KOPT-K1 (cell line): ENCODE results near the gene AGXT.

ENCODE experiments used
- H3K27ac ChIP-seq: fragments of 200-600 bp; sonication (generic); 2 replicates; pipeline ENCODE4 v1.5.1; 2016; ENCODE audit warnings: antibody characterized with exemption, mild to moderate bottlenecking, low read depth, low read length; ENCODE audit not compliant: poor library complexity, severe bottlenecking
- H3K36me3 ChIP-seq: fragments of 200-600 bp; sonication (generic); 2 replicates; pipeline ENCODE4 v1.5.1; 2017; ENCODE audit warnings: antibody characterized with exemption, mild to moderate bottlenecking, low read length, moderate library complexity; ENCODE audit not compliant: insufficient read depth
- H3K9me3 ChIP-seq: fragments of 200-600 bp; sonication (generic); 2 replicates; pipeline ENCODE4 v1.5.1; 2017; ENCODE audit warnings: antibody characterized with exemption, low read length, mild to moderate bottlenecking; ENCODE audit not compliant: insufficient read depth, poor library complexity, severe bottlenecking

AGXT gene

GRCh38 chr2:240884745-240885144, 16.1 kb downstream of the AGXT start:
- Histone ChIP-seq H3K36me3 (no peaks in the 10 kb centered on the region), H3K9me3 (no peaks in the 10 kb centered on the region), H3K27ac (no peak overlapping the region)

DNA sequence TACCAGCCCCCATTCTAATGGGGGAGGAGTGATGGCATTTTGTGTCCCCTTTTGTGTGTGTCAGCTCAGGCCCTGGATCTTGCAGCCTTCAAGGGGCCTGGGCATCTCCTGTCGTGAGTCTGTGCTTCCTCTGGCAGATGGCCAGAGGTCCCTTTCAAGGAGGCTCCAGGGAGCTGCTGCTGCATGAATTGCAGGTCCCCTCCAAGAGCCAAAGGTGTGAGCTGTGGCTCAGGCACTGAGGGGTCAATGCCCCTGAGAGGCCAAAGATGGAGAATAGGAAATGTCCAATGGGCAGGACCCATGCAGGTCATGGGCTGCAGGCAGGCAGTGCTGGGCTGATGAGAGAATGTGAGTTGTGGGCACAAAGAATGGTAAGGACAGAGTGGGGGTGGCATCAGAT, 16.9 kb downstream of the AGXT start:
- Histone ChIP-seq H3K36me3 (no peaks in the 10 kb centered on the region), H3K9me3 (no peaks in the 10 kb centered on the region), H3K27ac (no peak overlapping the region)

DNA sequence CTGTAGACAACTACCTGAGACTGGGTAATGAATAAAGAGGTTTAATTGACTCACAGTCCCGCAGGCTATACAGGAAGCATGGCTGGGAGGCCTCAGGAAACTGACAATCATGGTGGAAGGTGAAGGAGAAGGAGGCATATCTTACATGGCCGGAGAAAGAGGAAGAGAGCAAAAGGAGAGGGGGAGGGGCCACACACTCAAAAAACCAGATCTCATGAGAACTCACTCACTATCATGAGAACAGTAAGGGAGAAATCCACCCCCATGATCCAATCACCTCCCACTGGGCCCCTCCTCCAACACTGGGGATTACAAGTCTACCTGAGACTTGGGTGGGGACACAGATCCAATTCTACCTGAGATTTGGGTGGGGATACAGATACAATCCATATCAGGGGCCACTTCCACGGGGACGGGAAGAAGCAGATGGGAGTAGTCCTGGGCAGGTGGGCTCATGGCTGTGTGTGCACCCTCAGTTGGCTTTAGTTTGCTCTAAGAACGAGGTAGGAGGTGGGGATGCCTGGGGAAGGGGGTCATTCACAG, 17.5 kb downstream of the AGXT start:
- H3K9me3 ChIP-seq, result no peaks in the 10 kb centered on the region
- no peak overlapping the region for H3K27ac ChIP-seq
- no peaks in the 10 kb centered on the region for H3K36me3 ChIP-seq

- no peak overlapping the region for H3K27ac ChIP-seq
- H3K36me3 ChIP-seq, result no peaks in the 10 kb centered on the region
- no peaks in the 10 kb centered on the region for H3K9me3 ChIP-seq
These were observed 18.3 kb downstream of the AGXT start for GRCh38 chr2:240886678-240887609.

- Histone ChIP-seq H3K27ac (no peak overlapping the region), H3K9me3 (no peaks in the 10 kb centered on the region)
These were observed 19.0 kb downstream of the AGXT start for GRCh38 chr2:240887631-240888030.

DNA sequence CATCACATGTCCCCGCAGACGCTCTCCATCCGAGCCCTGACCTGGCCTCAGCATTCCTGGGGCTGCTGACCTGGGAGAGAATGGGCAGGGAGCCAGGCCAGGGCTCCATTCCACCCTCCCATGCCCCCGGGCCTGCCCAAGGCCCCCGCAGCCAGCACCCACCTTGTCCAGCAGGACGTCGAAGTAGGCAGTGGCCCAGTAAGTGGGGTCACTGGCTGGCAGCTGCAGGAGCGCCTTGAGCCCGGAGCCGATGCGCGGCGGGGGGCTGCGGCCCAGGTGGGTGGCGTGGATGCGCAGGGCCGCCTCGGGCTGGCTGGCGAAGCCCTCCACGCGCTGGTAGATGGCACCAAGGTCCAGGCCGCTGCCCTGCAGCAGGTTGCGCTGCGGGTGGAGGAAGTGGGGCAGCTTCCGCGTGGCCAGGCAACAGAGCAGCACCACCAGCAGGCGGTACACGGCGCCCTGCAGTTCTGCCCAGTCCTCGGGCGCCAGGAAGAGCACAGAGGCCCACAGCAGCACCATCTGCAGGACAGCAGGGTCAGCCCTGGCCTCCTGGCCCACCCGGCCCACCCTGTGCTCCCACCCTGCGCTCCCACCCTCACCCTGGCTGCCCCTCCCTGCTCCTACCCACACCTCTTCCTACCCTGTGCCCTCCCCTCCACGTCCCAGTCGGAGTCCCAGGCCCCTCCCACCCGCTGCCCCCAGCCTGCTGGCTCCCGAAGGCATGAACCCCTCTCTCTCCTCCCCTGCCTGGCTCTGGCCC, 19.7 kb downstream of the AGXT start:
- Histone ChIP-seq H3K36me3 (no peaks in the 10 kb centered on the region), H3K27ac (no peak overlapping the region), H3K9me3 (no peaks in the 10 kb centered on the region)

More at GRCh38 chr2:240887631-240888030, 19.0 kb downstream of the AGXT start:
- no peaks in the 10 kb centered on the region for H3K36me3 ChIP-seq

- H3K27ac ChIP-seq, result no peak overlapping the region
- H3K9me3 ChIP-seq, result no peaks in the 10 kb centered on the region
- H3K36me3 ChIP-seq, result no peaks in the 10 kb centered on the region
These were observed 20.4 kb downstream of the AGXT start for GRCh38 chr2:240888890-240889573.

- Histone ChIP-seq H3K27ac (no peak overlapping the region), H3K9me3 (no peaks in the 10 kb centered on the region), H3K36me3 (no peaks in the 10 kb centered on the region)
These were observed 21.3 kb downstream of the AGXT start for GRCh38 chr2:240889601-240890560.

GRCh38 chr2:240890691-240891090, 22.1 kb downstream of the AGXT start:
- Histone ChIP-seq H3K36me3 (no peaks in the 10 kb centered on the region), H3K9me3 (no peaks in the 10 kb centered on the region), H3K27ac (no peak overlapping the region)

DNA sequence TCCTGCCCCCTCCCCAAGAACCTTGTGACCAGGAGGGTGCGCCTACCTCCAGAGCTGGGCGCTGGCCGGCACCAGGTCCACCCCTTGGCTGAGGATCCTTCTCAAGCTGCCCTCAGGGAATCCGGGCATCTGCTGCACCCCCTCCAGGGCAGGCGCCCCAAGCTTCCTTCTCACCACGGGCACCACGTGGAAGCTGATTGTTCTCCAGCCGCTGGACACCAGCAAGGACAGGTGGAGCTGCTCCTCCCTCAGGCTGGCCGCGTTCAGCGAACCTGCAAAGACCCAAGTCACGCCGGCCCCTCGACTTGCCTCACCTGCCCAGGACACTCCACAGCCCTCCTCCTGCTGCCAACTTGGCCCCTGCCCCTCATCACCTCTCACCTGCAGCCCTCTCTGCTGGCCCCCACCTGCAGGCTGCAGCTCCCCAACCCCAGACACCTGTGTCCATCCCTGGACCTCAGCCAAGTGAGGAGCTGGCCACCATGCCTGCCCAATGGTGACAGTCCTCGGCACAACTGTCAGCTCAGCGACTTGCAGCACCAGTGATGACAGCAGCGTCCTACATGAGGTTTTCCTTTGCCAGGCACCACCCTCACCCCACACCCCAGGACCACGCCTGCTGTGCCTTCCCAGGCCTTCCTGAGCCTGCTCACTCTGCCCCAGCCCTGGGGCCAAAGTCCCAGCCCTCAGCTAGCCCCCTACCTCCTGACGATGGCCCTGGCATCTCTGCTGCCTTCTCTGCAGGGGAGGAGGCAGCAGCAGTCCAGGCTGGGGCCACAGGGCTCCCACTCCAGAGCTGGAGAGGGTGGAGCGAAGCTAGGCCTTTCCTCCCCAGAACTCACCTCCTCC, 23.1 kb downstream of the AGXT start:
- Histone ChIP-seq H3K9me3 (no peaks in the 10 kb centered on the region), H3K36me3 (no peaks in the 10 kb centered on the region), H3K27ac (no peak overlapping the region)

DNA sequence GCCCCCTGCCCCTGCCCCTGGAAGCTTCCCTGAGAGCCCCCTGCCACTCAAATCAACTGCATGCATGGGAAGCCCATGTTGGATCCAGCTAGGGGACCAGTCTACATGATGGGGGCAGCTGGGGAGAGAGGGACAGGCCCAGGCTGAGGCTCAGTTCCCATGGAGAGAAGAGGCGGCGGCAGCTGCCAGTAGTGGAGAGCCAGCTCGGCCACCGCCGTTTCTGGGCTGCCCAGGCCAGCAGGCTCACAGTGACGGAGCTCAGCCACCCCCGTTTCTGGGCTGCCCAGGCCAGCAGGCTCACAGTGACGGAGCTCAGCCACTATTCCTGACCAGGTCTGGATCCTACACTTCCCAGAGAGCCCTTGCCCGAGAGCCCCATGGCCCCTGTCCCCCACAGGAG, 23.7 kb downstream of the AGXT start:
- Histone ChIP-seq H3K9me3 (no peaks in the 10 kb centered on the region), H3K36me3 (no peaks in the 10 kb centered on the region), H3K27ac (no peak overlapping the region)

DNA sequence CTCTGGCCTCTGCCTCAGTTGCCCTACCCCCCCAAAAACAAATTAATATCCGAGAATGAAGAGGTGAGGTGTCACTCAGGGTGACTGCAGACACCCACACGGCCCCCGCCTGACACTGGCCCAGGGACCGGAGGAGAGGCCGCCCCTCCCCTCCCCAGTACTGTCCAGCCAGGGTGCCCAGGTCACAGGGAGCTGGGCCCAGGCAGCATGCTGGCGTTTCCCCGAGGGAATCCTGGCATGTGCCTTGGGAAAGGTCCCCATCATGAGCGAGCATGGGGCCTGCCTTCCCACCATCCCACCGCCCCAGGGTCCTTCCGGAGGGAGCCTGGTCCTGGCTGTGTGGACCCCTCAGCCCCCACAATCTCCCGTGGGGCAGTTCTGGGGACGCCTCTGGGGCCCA, 24.3 kb downstream of the AGXT start:
- no peak overlapping the region for H3K27ac ChIP-seq

DNA sequence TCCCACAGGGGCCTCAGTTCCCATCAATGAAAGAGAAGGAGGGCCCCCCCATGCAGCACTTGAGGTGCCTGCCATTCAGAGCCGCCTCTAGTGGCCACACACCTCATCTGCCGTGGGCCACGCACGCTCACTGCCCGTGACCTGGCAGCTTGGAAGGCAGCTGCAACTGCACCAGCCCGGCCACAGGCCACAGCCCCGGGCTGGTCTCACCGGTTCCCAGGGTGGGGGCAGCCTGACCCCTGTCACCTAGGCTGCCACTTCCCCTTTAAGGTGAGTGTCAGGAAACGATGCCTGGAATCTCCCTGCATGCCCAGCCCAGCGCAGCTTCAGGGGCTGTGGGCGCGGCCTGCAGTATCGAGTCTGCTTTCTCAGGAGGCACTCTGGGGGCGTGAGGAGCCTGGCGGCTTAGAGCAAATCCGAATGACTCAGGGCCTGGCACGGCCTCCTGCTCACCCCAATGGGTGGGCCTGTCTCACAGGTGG, 24.8 kb downstream of the AGXT start:
- no peak overlapping the region for H3K27ac ChIP-seq
- no peaks in the 10 kb centered on the region for H3K36me3 ChIP-seq
- H3K9me3 ChIP-seq, result no peaks in the 10 kb centered on the region

More for the DNA sequence above, 24.3 kb downstream of the AGXT start:
- H3K36me3 ChIP-seq, result no peaks in the 10 kb centered on the region
- H3K9me3 ChIP-seq, result no peaks in the 10 kb centered on the region
